HUES6 (cell line): Measurements from ENCODE around the gene USH1C.

Source experiments
- H3K27ac ChIP-seq: 2 replicates; pipeline ENCODE4 v1.7.0; 2013; ENCODE audit warnings: low read depth, mild to moderate bottlenecking, low read length, inconsistent platforms
- H3K27me3 ChIP-seq: 2 replicates; pipeline ENCODE4 v1.6.1; 2013; ENCODE audit warnings: low read length; ENCODE audit not compliant: control insufficient read depth, insufficient read depth
- H3K36me3 ChIP-seq: 2 replicates; pipeline ENCODE4 v1.6.1; 2013; ENCODE audit warnings: low read length; ENCODE audit not compliant: control insufficient read depth, insufficient read depth
- H3K4me1 ChIP-seq: 2 replicates; pipeline ENCODE4 v1.6.1; 2013; ENCODE audit warnings: low read length; ENCODE audit not compliant: control insufficient read depth, insufficient read depth
- H3K4me3 ChIP-seq: 2 replicates; pipeline ENCODE4 v1.5.1; 2013; ENCODE audit warnings: low read depth, low read length
- H3K9ac ChIP-seq: one replicate; pipeline ENCODE4 v1.6.1; 2013; ENCODE audit warnings: mild to moderate bottlenecking, low read length
- H3K9me3 ChIP-seq: 2 replicates; pipeline ENCODE4 v1.6.1; 2013; ENCODE audit warnings: low read depth, low read length; ENCODE audit not compliant: control insufficient read depth, insufficient read depth

Gene USH1C

GRCh38 chr11:17513853-17514252, 30.4 kb downstream of the USH1C start:
- no peak overlapping the region for H3K27ac ChIP-seq
- H3K9ac ChIP-seq: no peak overlapping the region
- H3K9me3 ChIP-seq: no peaks in the 10 kb centered on the region
- no peaks in the 10 kb centered on the region for H3K36me3 ChIP-seq
- no peak overlapping the region for H3K4me3 ChIP-seq
- H3K4me1 ChIP-seq: peaks cover under 1% of the 10 kb centered on the region; the same call in 1 of the 2 replicates
- H3K27me3 ChIP-seq: no peaks in the 10 kb centered on the region; the same call in 1 of the 2 replicates

- H3K4me3 ChIP-seq: no peak overlapping the region
- no peak overlapping the region for H3K9ac ChIP-seq
- no peaks in the 10 kb centered on the region for H3K36me3 ChIP-seq
- H3K27me3 ChIP-seq: no peaks in the 10 kb centered on the region; the same call in 1 of the 2 replicates
- H3K27ac ChIP-seq: no peak overlapping the region
- no peaks in the 10 kb centered on the region for H3K9me3 ChIP-seq
- no peaks in the 10 kb centered on the region for H3K4me1 ChIP-seq
Measured at GRCh38 chr11:17512101-17512500, 32.1 kb downstream of the USH1C start.

- H3K4me1 ChIP-seq: no peaks in the 10 kb centered on the region
- H3K27me3 ChIP-seq: peaks cover under 1% of the 10 kb centered on the region; the same call in 1 of the 2 replicates
- H3K27ac ChIP-seq: no peak overlapping the region
- H3K4me3 ChIP-seq: no peak overlapping the region
- H3K36me3 ChIP-seq: no peaks in the 10 kb centered on the region
- H3K9ac ChIP-seq: no peak overlapping the region
- H3K9me3 ChIP-seq: no peaks in the 10 kb centered on the region
Measured at GRCh38 chr11:17511571-17511970, 32.6 kb downstream of the USH1C start.

- Histone ChIP-seq H3K27ac (no peak overlapping the region), H3K4me3 (no peak overlapping the region), H3K27me3 (peaks cover 5% of the 10 kb centered on the region; the same call in 1 of the 2 replicates), H3K9me3 (no peaks in the 10 kb centered on the region), H3K9ac (no peak overlapping the region), H3K36me3 (no peaks in the 10 kb centered on the region), H3K4me1 (no peaks in the 10 kb centered on the region)
Measured at GRCh38 chr11:17510507-17511206, 33.6 kb downstream of the USH1C start.

- Histone ChIP-seq H3K27me3 (peaks cover 5% of the 10 kb centered on the region; the same call in 1 of the 2 replicates), H3K36me3 (no peaks in the 10 kb centered on the region), H3K27ac (no peak overlapping the region), H3K9ac (no peak overlapping the region), H3K9me3 (no peaks in the 10 kb centered on the region), H3K4me3 (no peak overlapping the region), H3K4me1 (no peaks in the 10 kb centered on the region)
Measured at GRCh38 chr11:17508791-17509190, 35.4 kb downstream of the USH1C start.

GRCh38 chr11:17508306-17508705, 35.9 kb downstream of the USH1C start:
- Histone ChIP-seq H3K27ac (no peak overlapping the region), H3K9ac (no peak overlapping the region), H3K4me1 (no peaks in the 10 kb centered on the region), H3K9me3 (no peaks in the 10 kb centered on the region), H3K4me3 (no peak overlapping the region), H3K36me3 (no peaks in the 10 kb centered on the region), H3K27me3 (peaks cover 5% of the 10 kb centered on the region; the same call in 1 of the 2 replicates)

- no peak overlapping the region for H3K4me3 ChIP-seq
- no peaks in the 10 kb centered on the region for H3K9me3 ChIP-seq
- no peak overlapping the region for H3K9ac ChIP-seq
- no peaks in the 10 kb centered on the region for H3K36me3 ChIP-seq
- no peak overlapping the region for H3K27ac ChIP-seq
- H3K27me3 ChIP-seq: peaks cover 5% of the 10 kb centered on the region; the same call in 1 of the 2 replicates
- H3K4me1 ChIP-seq: no peaks in the 10 kb centered on the region
Measured at GRCh38 chr11:17507773-17508172, 36.4 kb downstream of the USH1C start.

GRCh38 chr11:17506942-17507341, 37.3 kb downstream of the USH1C start:
- Histone ChIP-seq H3K27ac (no peak overlapping the region), H3K4me3 (no peak overlapping the region), H3K4me1 (no peaks in the 10 kb centered on the region), H3K36me3 (no peaks in the 10 kb centered on the region), H3K9ac (no peak overlapping the region), H3K9me3 (no peaks in the 10 kb centered on the region), H3K27me3 (peaks cover 5% of the 10 kb centered on the region; the same call in 1 of the 2 replicates)

GRCh38 chr11:17506314-17506713, 37.9 kb downstream of the USH1C start:
- Histone ChIP-seq H3K4me3 (no peak overlapping the region), H3K4me1 (no peaks in the 10 kb centered on the region), H3K9me3 (no peaks in the 10 kb centered on the region), H3K9ac (no peak overlapping the region), H3K27me3 (peaks cover 5% of the 10 kb centered on the region; the same call in 1 of the 2 replicates), H3K27ac (no peak overlapping the region), H3K36me3 (no peaks in the 10 kb centered on the region)

GRCh38 chr11:17505146-17505545, 39.1 kb downstream of the USH1C start:
- Histone ChIP-seq H3K36me3 (no peaks in the 10 kb centered on the region), H3K9ac (no peak overlapping the region), H3K4me3 (no peak overlapping the region), H3K27me3 (peaks cover 5% of the 10 kb centered on the region; the same call in 1 of the 2 replicates), H3K27ac (no peak overlapping the region), H3K9me3 (no peaks in the 10 kb centered on the region), H3K4me1 (no peaks in the 10 kb centered on the region)

GRCh38 chr11:17504330-17505107, 39.7 kb downstream of the USH1C start:
- Histone ChIP-seq H3K27me3 (peaks cover 5% of the 10 kb centered on the region; the same call in 1 of the 2 replicates), H3K36me3 (no peaks in the 10 kb centered on the region), H3K4me1 (no peaks in the 10 kb centered on the region), H3K27ac (no peak overlapping the region), H3K9me3 (no peaks in the 10 kb centered on the region), H3K4me3 (no peak overlapping the region), H3K9ac (no peak overlapping the region)
